MM.1S (cell line): Measurements from ENCODE around the gene PTPRE.

ENCODE experiments used
- DNase-seq: peaks from one replicate; pipeline ENCODE4 v3.0.0-alpha.2; 2015
- H2AFZ ChIP-seq: fragments of 300-600 bp; sonication (generic); 2 replicates; pipeline ENCODE4 v1.6.0; 2016; ENCODE audit warnings: antibody characterized with exemption, low read length
- H3F3A ChIP-seq: fragments of 300-600 bp; sonication (generic); 2 replicates; pipeline ENCODE4 v1.6.1; 2016; ENCODE audit warnings: mild to moderate bottlenecking, antibody characterized with exemption, low read length, moderate library complexity, mixed read lengths; ENCODE audit not compliant: insufficient read depth
- H3K27ac ChIP-seq: fragments of 300-600 bp; sonication (generic); 2 replicates; pipeline ENCODE4 v1.5.1; 2016; ENCODE audit warnings: mild to moderate bottlenecking, low read length
- H3K27me3 ChIP-seq: fragments of 300-600 bp; sonication (generic); replicated peaks from 2 replicates; pipeline ENCODE4 v1.6.0; 2016; ENCODE audit warnings: low read length; ENCODE audit not compliant: insufficient read depth
- H3K36me3 ChIP-seq: fragments of 300-600 bp; sonication (generic); replicated peaks from 2 replicates; pipeline ENCODE4 v1.6.1; 2016; ENCODE audit warnings: mild to moderate bottlenecking, low read length, mixed read lengths; ENCODE audit not compliant: insufficient read depth
- H3K4me1 ChIP-seq: fragments of 300-600 bp; sonication (generic); 2 replicates; pipeline ENCODE4 v1.6.1; 2016; ENCODE audit warnings: low read length, mixed read lengths
- H3K4me2 ChIP-seq: fragments of 300-600 bp; sonication (generic); 2 replicates; pipeline ENCODE4 v1.6.0; 2016; ENCODE audit warnings: low read depth, low read length
- H3K4me3 ChIP-seq: fragments of 300-600 bp; sonication (generic); 2 replicates; pipeline ENCODE4 v1.5.1; 2016; ENCODE audit warnings: low read length, mixed read lengths
- H3K79me2 ChIP-seq: fragments of 300-600 bp; sonication (generic); 2 replicates; pipeline ENCODE4 v1.6.1; 2016; ENCODE audit warnings: mixed run types, low read length, mixed read lengths
- H3K9ac ChIP-seq: fragments of 300-600 bp; sonication (generic); 2 replicates; pipeline ENCODE4 v1.6.1; 2016; ENCODE audit warnings: low read length, mixed read lengths
- H3K9me2 ChIP-seq: fragments of 300-600 bp; sonication (generic); replicated peaks from 2 replicates; pipeline ENCODE4 v1.6.1; 2016; ENCODE audit warnings: mild to moderate bottlenecking, low read length, mixed read lengths; ENCODE audit not compliant: insufficient read depth
- H3K9me3 ChIP-seq: fragments of 300-600 bp; sonication (generic); replicated peaks from 2 replicates; pipeline ENCODE4 v1.6.1; 2016; ENCODE audit warnings: mild to moderate bottlenecking, low read length, mixed read lengths; ENCODE audit not compliant: insufficient read depth
- H4K20me1 ChIP-seq: fragments of 300-600 bp; sonication (generic); 2 replicates; pipeline ENCODE4 v1.6.1; 2016; ENCODE audit warnings: mild to moderate bottlenecking, low read length, moderate library complexity, mixed read lengths; ENCODE audit not compliant: insufficient read depth
- CTCF ChIP-seq: fragments of 300-600 bp; sonication (generic); IDR thresholded peaks from 2 replicates; pipeline ENCODE4 v1.5.1; 2016; ENCODE audit warnings: antibody characterized with exemption, low read length, mixed read lengths
- EZH2 ChIP-seq: fragments of 300-600 bp; sonication (generic); optimal IDR thresholded peaks from 2 replicates; pipeline ENCODE3; 2017; ENCODE audit warnings: low read depth, mild to moderate bottlenecking, antibody characterized with exemption, low read length, mixed read lengths
- EZH2phosphoT487 ChIP-seq: fragments of 300-600 bp; sonication (generic); IDR thresholded peaks from 2 replicates; pipeline ENCODE4 v1.6.1; 2018; ENCODE audit warnings: antibody characterized with exemption, low read length

Gene PTPRE

GRCh38 chr10:128043259-128044045 is 136.5 kb downstream of the PTPRE start:
- H3K27ac ChIP-seq = no peak overlapping the region
- no peak overlapping the region for H3K4me2 ChIP-seq
- no peak overlapping the region for H3K4me3 ChIP-seq
- no peaks in the 10 kb centered on the region for H4K20me1 ChIP-seq
- no peaks in the 10 kb centered on the region for H3K9me3 ChIP-seq
- peaks cover 13% of the 10 kb centered on the region for H3K4me1 ChIP-seq
- H3K27me3 ChIP-seq = no peaks in the 10 kb centered on the region
- TF ChIP-seq EZH2phosphoT487 (no peak), EZH2 (no peak), CTCF (no peak)
- H3K36me3 ChIP-seq = no peaks in the 10 kb centered on the region
- H3K9ac ChIP-seq = no peak overlapping the region
- H3K9me2 ChIP-seq = no peaks in the 10 kb centered on the region
- H3F3A ChIP-seq = peaks cover 10% of the 10 kb centered on the region
- no peak overlapping the region for H2AFZ ChIP-seq
- H3K79me2 ChIP-seq = peaks cover 5% of the 10 kb centered on the region
- no peak for DNase-seq

GRCh38 chr10:128044186-128044585 is 137.3 kb downstream of the PTPRE start:
- Histone ChIP-seq H4K20me1 (no peaks in the 10 kb centered on the region), H3K36me3 (no peaks in the 10 kb centered on the region), H3K9me2 (no peaks in the 10 kb centered on the region), H3K4me1 (peaks cover 17% of the 10 kb centered on the region), H3K9me3 (no peaks in the 10 kb centered on the region), H3F3A (peaks cover 10% of the 10 kb centered on the region), H3K4me3 (no peak overlapping the region), H2AFZ (no peak overlapping the region), H3K79me2 (peaks cover 12% of the 10 kb centered on the region), H3K4me2 (no peak overlapping the region), H3K9ac (no peak overlapping the region), H3K27ac (no peak overlapping the region), H3K27me3 (no peaks in the 10 kb centered on the region)
- no peak for DNase-seq
- TF ChIP-seq EZH2 = no peak
- TF ChIP-seq EZH2phosphoT487 = no peak
- TF ChIP-seq CTCF = no peak

- Histone ChIP-seq H3F3A (peaks cover 10% of the 10 kb centered on the region), H3K9ac (no peak overlapping the region), H4K20me1 (no peaks in the 10 kb centered on the region), H3K36me3 (no peaks in the 10 kb centered on the region), H2AFZ (no peak overlapping the region), H3K4me2 (no peak overlapping the region), H3K4me3 (no peak overlapping the region), H3K79me2 (peaks cover 19% of the 10 kb centered on the region), H3K27ac (no peak overlapping the region), H3K9me3 (no peaks in the 10 kb centered on the region), H3K27me3 (no peaks in the 10 kb centered on the region), H3K4me1 (peaks cover 17% of the 10 kb centered on the region), H3K9me2 (no peaks in the 10 kb centered on the region)
- TF ChIP-seq EZH2 (no peak), EZH2phosphoT487 (no peak), CTCF (no peak)
- no peak for DNase-seq
Measured at GRCh38 chr10:128044961-128045832, 138.3 kb downstream of the PTPRE start.
